ENCODE measurements around the gene MAPT.

The MAPT gene

GRCh38 chr17:46032909-46033308 is 138.6 kb downstream of the MAPT start:
- TF ChIP-seq, protein P1, sequence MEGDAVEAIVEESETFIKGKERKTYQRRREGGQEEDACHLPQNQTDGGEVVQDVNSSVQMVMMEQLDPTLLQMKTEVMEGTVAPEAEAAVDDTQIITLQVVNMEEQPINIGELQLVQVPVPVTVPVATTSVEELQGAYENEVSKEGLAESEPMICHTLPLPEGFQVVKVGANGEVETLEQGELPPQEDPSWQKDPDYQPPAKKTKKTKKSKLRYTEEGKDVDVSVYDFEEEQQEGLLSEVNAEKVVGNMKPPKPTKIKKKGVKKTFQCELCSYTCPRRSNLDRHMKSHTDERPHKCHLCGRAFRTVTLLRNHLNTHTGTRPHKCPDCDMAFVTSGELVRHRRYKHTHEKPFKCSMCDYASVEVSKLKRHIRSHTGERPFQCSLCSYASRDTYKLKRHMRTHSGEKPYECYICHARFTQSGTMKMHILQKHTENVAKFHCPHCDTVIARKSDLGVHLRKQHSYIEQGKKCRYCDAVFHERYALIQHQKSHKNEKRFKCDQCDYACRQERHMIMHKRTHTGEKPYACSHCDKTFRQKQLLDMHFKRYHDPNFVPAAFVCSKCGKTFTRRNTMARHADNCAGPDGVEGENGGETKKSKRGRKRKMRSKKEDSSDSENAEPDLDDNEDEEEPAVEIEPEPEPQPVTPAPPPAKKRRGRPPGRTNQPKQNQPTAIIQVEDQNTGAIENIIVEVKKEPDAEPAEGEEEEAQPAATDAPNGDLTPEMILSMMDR (IDR thresholded peaks at IDR 0.05; ENCODE audit: low read depth, low read length) = no peak
- DNase-seq (ENCODE audit: extremely low read depth, low read depth) = no peak

GRCh38 chr17:46033392-46033791 is 139.0 kb downstream of the MAPT start:
- no peak for DNase-seq (ENCODE audit: extremely low read depth, low read depth)
- TF ChIP-seq, protein P1 (IDR thresholded peaks at IDR 0.05; ENCODE audit: low read depth, low read length) = no peak

- no peak for DNase-seq (ENCODE audit: extremely low read depth, low read depth)
- TF ChIP-seq, protein P1 (IDR thresholded peaks at IDR 0.05; ENCODE audit: low read depth, low read length) = no peak
Observed at GRCh38 chr17:46035112-46035818, 140.9 kb downstream of the MAPT start.

- TF ChIP-seq, protein P1 (IDR thresholded peaks at IDR 0.05; ENCODE audit: low read depth, low read length) = no peak
- no peak for DNase-seq (ENCODE audit: extremely low read depth, low read depth)
Observed at GRCh38 chr17:46036491-46036890, 142.1 kb downstream of the MAPT start.

GRCh38 chr17:46037722-46038255 is 143.4 kb downstream of the MAPT start:
- TF ChIP-seq, protein P1 (IDR thresholded peaks at IDR 0.05; ENCODE audit: low read depth, low read length) = no peak

DNA sequence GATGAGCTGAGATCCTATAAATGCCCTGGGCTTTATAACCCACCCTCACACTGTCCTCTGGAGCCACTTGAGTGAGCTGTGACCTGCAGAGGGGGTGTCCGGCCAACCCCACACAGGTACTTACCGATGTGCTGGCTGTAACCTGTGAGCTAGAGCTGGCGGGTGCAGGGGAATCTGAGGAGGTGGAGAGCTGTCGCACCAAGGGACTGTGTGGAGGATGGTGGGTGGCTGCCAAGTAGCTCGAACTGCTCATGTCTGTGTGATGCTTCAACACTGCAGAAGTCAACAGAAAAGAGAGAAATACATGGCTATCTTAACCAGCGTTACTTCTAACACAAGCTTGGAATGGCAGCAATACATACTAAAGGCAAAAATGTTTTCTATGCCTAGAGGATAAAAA is 144.1 kb downstream of the MAPT start:
- TF ChIP-seq, protein P1 (IDR thresholded peaks at IDR 0.05; ENCODE audit: low read depth, low read length) = no peak
- no peak for DNase-seq (ENCODE audit: extremely low read depth, low read depth)

More at GRCh38 chr17:46037722-46038255, 143.4 kb downstream of the MAPT start:
- no peak for DNase-seq (ENCODE audit: extremely low read depth, low read depth)

DNA sequence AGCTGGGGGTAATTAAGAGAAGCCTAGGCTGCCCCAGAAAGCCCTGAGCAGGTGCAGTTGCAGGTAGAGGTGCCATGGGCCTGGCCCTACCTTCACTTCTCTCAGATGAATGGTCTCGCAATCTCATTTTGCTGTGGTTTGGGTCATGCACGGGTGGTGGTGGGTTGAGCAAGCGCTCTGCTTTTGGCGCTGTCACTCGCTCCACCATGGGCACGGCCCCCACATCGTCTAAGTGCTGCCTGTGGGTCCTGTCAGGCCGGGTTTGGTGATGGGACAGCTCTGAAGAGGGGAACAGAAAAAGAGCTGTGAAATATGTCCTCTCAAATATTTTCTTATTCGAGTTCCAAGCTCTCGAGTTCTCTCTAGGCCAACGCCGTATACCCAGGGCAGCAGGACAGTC is 144.6 kb downstream of the MAPT start:
- no peak for DNase-seq (ENCODE audit: extremely low read depth, low read depth)

More for the DNA sequence above, 144.6 kb downstream of the MAPT start:
- TF ChIP-seq, protein P1 (IDR thresholded peaks at IDR 0.05; ENCODE audit: low read depth, low read length) = no peak
